Testis (tissue), 5 donors: ENCODE data around the gene PBX2. TPM values are rescaled to one million over a fixed set of nuclear protein-coding genes. Genes with fewer than 3 reads are reported as not detected.

Experiments used
- DNase-seq: peaks from one replicate; pipeline ENCODE4 v3.0.0-alpha.2; 2019
- H3K27ac ChIP-seq, 2 donors: fragments of 200-600 bp; sonication (generic); one replicate each; pipeline ENCODE4 v1.5.1; 2019
- H3K27me3 ChIP-seq: fragments of 200-600 bp; sonication (generic); one replicate; pipeline ENCODE4 v1.5.1; 2019
- H3K36me3 ChIP-seq: fragments of 200-600 bp; sonication (generic); one replicate; pipeline ENCODE4 v1.5.1; 2017; ENCODE audit warnings: low read depth; ENCODE audit errors: missing control alignments
- H3K4me1 ChIP-seq: fragments of 200-600 bp; sonication (generic); one replicate; pipeline ENCODE4 v1.5.1; 2019
- H3K4me3 ChIP-seq, 2 donors: fragments of 200-600 bp; sonication (generic); one replicate each; pipeline ENCODE4 v1.5.1; 2017 to 2019
- H3K9me3 ChIP-seq: fragments of 200-600 bp; sonication (generic); one replicate; pipeline ENCODE4 v1.5.1; 2017
- POLR2A ChIP-seq: fragments of 450-650 bp; IDR thresholded peaks from one replicate; pipeline ENCODE4 v1.6.1; 2017; ENCODE audit warnings: antibody characterized with exemption, mild to moderate bottlenecking, moderate library complexity
- WGBS, 2 donors: methylation state at CpG; one replicate each; pipeline ENCODE4 v1.1.5; 2018; 5-methylcytosine and 5-hydroxymethylcytosine counted together
- intact Hi-C: fragments of 100-400 bp; cut with DNase I; formaldehyde crosslinking; loops from one replicate; pipeline ENCODE4 v1.15.1; 2023; ENCODE audit warnings: low total_unique reads
- long read RNA-seq, 2 donors: transcript quantifications; one replicate each; lab custom pipeline, GENCODE V29; 2026
- polyA plus RNA-seq: library from polyadenylated mRNA; stranded (reverse); fragments of 350-450 nt; fragmentation: Illumina TruSeq; extraction: RNeasy Lipid Tissue Mini Kit (QIAGEN cat#74804); gene quantifications from one replicate; pipeline ENCODE4 v1.2.3, GENCODE V29; 2014; ENCODE audit warnings: low read depth, low replicate concordance; ENCODE audit not compliant: insufficient read depth
- total RNA-seq, 2 donors: library from RNA; depleted of rRNA; stranded (reverse); fragments of >200 nt; gene quantifications; one replicate each; pipeline ENCODE4 v1.2.3, GENCODE V29; 2016
- TF ChIP-seq, protein P1 (sequence below), 3 experiments: fragments of 450-650 bp in 2 of 3; fragments of 200-600 bp in 1 of 3; sonication (generic) in 1 of 3; IDR thresholded peaks; one replicate each; pipeline ENCODE4 v1.5.1; 2016 to 2019; ENCODE audit warnings: antibody characterized with exemption in 3 of 3, mild to moderate bottlenecking in 2 of 3, moderate library complexity in 1 of 3

Gene PBX2, protein sequence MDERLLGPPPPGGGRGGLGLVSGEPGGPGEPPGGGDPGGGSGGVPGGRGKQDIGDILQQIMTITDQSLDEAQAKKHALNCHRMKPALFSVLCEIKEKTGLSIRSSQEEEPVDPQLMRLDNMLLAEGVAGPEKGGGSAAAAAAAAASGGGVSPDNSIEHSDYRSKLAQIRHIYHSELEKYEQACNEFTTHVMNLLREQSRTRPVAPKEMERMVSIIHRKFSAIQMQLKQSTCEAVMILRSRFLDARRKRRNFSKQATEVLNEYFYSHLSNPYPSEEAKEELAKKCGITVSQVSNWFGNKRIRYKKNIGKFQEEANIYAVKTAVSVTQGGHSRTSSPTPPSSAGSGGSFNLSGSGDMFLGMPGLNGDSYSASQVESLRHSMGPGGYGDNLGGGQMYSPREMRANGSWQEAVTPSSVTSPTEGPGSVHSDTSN
- total RNA-seq (100 to 1,000 TPM in 1 of 2 donors, 10 to 100 TPM in 1; 97.9 to 111 TPM), polyA plus RNA-seq (65.0 TPM)
- long read RNA-seq, donor 1, transcript PBX2-201 (9 exons, 3,205 nt), result major isoform, 9 of 9 reads
- long read RNA-seq, donor 1, partial matches to known transcripts, result 0 of 9 reads
- long read RNA-seq, donor 1, other reads (novel, unspliced or antisense), result 0 of 9 reads
- long read RNA-seq, donor 2, transcript PBX2-201 (9 exons, 3,205 nt), result major isoform, 13 of 16 reads
- long read RNA-seq, donor 2, partial matches to known transcripts, result 0 of 16 reads
- long read RNA-seq, donor 2, other reads (novel, unspliced or antisense), result 0 of 16 reads

DNA sequence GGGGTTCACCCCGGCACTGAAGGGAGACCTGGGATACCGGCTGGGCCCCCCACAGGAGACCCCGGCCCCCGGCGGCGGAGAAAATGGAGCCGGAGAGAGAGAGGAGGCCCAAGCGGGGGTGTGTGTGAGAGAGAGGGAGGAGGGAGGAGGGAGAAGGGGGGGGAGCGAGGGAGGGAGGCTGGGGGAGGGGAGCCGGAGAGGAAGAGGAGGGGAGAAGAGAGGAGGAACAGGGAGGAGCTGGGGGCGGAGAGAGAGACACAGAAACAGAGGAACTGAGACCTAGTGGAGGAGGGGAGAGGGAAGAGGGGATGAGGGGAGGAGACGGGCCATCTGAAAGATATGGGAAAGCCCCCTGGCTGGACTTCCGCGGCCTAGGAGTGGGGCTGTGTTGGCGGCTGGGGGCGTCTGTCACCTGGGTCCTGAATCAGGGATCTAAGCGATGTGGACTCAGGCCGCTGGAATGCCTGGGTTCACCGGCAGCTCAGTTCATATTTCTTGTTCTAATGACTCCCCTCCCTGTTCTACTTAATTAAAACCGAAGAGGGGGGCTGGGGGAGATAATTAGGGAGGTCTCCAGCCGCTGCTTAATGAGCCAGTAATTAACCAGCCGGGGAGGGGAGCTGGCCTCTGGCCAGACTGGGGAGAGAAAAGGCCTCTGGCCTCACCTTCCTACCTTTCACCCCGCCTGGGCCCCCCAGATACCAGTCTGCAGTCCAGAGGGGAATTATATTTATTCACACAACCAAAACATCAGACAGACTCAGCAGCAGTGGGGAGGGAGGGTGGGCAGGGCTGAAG, at the start of gene PBX2:
Gene PBX2 (minus strand): TSS at position 149 of the 798 bp plus-strand sequence. CDS start 287 bp downstream, outside the sequence.
- peak within 1 kb of the TSS; percentile 98 to 99 for H3K27ac ChIP-seq
- peak; percentile 97 for DNase-seq
- 0 to 2% methylated on average over 16 to 23 of the region's 23 CpGs for WGBS, 2 donors
- H3K9me3 ChIP-seq, result no peaks in the 10 kb centered on the region
- TF ChIP-seq POLR2A, result peak; percentile 84
- TF ChIP-seq, protein P1, sequence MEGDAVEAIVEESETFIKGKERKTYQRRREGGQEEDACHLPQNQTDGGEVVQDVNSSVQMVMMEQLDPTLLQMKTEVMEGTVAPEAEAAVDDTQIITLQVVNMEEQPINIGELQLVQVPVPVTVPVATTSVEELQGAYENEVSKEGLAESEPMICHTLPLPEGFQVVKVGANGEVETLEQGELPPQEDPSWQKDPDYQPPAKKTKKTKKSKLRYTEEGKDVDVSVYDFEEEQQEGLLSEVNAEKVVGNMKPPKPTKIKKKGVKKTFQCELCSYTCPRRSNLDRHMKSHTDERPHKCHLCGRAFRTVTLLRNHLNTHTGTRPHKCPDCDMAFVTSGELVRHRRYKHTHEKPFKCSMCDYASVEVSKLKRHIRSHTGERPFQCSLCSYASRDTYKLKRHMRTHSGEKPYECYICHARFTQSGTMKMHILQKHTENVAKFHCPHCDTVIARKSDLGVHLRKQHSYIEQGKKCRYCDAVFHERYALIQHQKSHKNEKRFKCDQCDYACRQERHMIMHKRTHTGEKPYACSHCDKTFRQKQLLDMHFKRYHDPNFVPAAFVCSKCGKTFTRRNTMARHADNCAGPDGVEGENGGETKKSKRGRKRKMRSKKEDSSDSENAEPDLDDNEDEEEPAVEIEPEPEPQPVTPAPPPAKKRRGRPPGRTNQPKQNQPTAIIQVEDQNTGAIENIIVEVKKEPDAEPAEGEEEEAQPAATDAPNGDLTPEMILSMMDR (IDR thresholded peaks at IDR 0.05), result no peak
- no peaks in the 10 kb centered on the region for H3K36me3 ChIP-seq
- peak within 1 kb of the TSS; percentile 73 to 93 for H3K4me3 ChIP-seq
- no peaks in the 10 kb centered on the region for H3K27me3 ChIP-seq
- intact Hi-C loops, result no loop called here
- H3K4me1 ChIP-seq, result peaks cover 40% of the 10 kb centered on the region

GRCh38 chr6:32239462-32239861, 49.5 kb upstream of the PBX2 start:
- Histone ChIP-seq H3K4me3 (no peak overlapping the region), H3K27ac (no peak overlapping the region), H3K27me3 (no peaks in the 10 kb centered on the region), H3K4me1 (no peaks in the 10 kb centered on the region), H3K36me3 (no peaks in the 10 kb centered on the region), H3K9me3 (no peaks in the 10 kb centered on the region)
- intact Hi-C loops, result no loop called here
- WGBS, 2 donors, result 75 to 80% methylated on average over 2 of the region's 2 CpGs
- no peak for DNase-seq
- TF ChIP-seq, protein P1 (IDR thresholded peaks at IDR 0.05), result no peak
- no peak for TF ChIP-seq POLR2A

DNA sequence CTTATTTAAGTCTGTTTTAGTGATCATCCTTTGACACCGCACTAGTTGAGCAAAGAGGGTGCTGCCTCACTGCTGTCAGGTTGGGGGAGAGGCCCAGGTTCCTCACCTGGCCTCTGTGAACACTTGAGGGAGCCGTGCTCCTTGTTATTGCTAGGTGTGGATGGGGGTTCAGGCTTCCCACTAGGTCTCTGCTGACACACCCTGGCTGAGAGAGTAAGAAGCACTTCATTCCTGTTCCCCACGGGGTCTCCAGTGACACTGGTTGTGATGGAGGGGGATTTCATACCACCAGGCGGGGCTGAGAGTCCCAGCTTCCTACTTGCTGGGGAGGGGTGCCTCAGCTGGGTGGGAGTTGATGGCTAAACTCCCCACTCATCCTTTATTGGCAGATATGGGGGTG, 44.9 kb upstream of the PBX2 start:
- DNase-seq, result no peak

DNA sequence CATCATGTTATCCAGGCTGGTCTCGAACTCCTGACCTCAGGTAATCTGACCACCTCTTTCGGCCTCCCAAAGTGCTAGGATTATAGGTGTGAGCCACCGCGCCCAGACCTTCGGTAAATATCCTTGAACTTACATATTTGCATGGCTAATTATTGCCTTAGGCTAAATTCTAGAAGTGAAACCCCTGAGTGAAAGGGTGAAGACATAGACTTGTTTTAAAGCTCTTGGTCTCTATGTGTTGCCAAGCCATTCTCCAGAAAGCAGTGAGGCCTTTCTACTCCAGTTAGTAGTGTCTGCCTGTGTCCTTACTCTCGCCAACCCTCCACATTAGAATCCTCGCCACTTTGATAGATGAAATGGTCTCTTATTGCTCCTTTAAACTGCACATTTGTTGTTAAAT, 36.4 kb upstream of the PBX2 start:
- no peak overlapping the region for H3K4me3 ChIP-seq
- intact Hi-C loops, result no loop called here
- H3K27ac ChIP-seq, result no peak overlapping the region
- WGBS, 2 donors, result 89 to 94% methylated on average over 7 of the region's 7 CpGs
- no peak for DNase-seq
- TF ChIP-seq, protein P1 (IDR thresholded peaks at IDR 0.05), result no peak
- no peak for TF ChIP-seq POLR2A
- H3K36me3 ChIP-seq, result no peaks in the 10 kb centered on the region
- no peaks in the 10 kb centered on the region for H3K4me1 ChIP-seq
- no peaks in the 10 kb centered on the region for H3K9me3 ChIP-seq
- H3K27me3 ChIP-seq, result no peaks in the 10 kb centered on the region

More for the DNA sequence above, 44.9 kb upstream of the PBX2 start:
- 60 to 78% methylated on average over 3 to 4 of the region's 4 CpGs for WGBS, 2 donors
- Histone ChIP-seq H3K27ac (no peak overlapping the region), H3K27me3 (no peaks in the 10 kb centered on the region), H3K4me1 (no peaks in the 10 kb centered on the region), H3K36me3 (no peaks in the 10 kb centered on the region), H3K4me3 (no peak overlapping the region), H3K9me3 (no peaks in the 10 kb centered on the region)
- intact Hi-C loops, result no loop called here
- no peak for TF ChIP-seq POLR2A
- TF ChIP-seq, protein P1 (IDR thresholded peaks at IDR 0.05), result no peak
